NT2/D1 (cell line): ENCODE results near the gene PRSS48.

Experiments used
- DNase-seq: peaks from one replicate; pipeline ENCODE4 v3.0.0-alpha.2; 2011; ENCODE audit warnings: low read depth, low spot score
- H3K27me3 ChIP-seq: 2 replicates; pipeline ENCODE4 v1.6.0; 2011; ENCODE audit warnings: mild to moderate bottlenecking; ENCODE audit not compliant: insufficient read length, insufficient read depth
- H3K36me3 ChIP-seq: 2 replicates; pipeline ENCODE4 v1.6.1; 2011; ENCODE audit warnings: mild to moderate bottlenecking, low read length, mixed read lengths; ENCODE audit not compliant: insufficient read depth, insufficient read length
- H3K4me1 ChIP-seq: 2 replicates; pipeline ENCODE4 v1.5.1; 2011; ENCODE audit not compliant: insufficient read depth, insufficient read length
- H3K4me3 ChIP-seq: 2 replicates; pipeline ENCODE4 v1.5.1; 2011; ENCODE audit warnings: low read depth; ENCODE audit not compliant: insufficient read length
- H3K9ac ChIP-seq: 2 replicates; pipeline ENCODE4 v1.6.0; 2011; ENCODE audit warnings: low read depth; ENCODE audit not compliant: insufficient read length
- H3K9me3 ChIP-seq: 2 replicates; pipeline ENCODE4 v1.5.1; 2011; ENCODE audit warnings: mild to moderate bottlenecking, low read length; ENCODE audit not compliant: insufficient read depth
- SUZ12 ChIP-seq: IDR thresholded peaks from 2 replicates; pipeline ENCODE4 v1.6.1; 2011; ENCODE audit not compliant: insufficient read length, insufficient read depth; ENCODE audit errors: extremely low read depth
- YY1 ChIP-seq: IDR thresholded peaks from 2 replicates; pipeline ENCODE4 v1.6.1; 2011; ENCODE audit not compliant: insufficient read length, insufficient read depth
- ZNF274 ChIP-seq: IDR thresholded peaks from 2 replicates; pipeline ENCODE4 v1.6.1; 2011; ENCODE audit warnings: mild to moderate bottlenecking, low read depth, low read length

Gene PRSS48

DNA sequence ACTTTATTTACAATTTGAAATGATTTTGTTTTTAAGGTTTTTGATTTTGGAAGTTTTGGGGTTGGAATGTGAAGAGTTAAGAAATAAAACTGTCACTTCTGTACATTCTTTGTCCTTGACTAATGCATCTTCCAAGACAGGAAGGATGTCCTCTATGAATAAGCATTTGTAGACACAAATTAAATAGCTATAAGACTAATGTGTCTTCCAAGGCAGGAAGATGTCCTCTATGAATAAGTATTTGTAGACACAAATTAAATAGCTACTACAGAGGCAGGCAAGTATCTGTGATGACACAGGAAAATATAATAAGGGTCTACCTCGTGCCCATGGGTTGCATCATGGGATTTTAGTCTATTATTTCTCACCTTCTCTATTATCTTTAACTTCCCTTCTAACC, 14.5 kb downstream of the PRSS48 start:
- no peaks in the 10 kb centered on the region for H3K27me3 ChIP-seq
- no peak overlapping the region for H3K4me3 ChIP-seq
- H3K9me3 ChIP-seq = no peaks in the 10 kb centered on the region
- no peaks in the 10 kb centered on the region for H3K4me1 ChIP-seq
- DNase-seq = no peak
- no peak for TF ChIP-seq SUZ12
- no peak for TF ChIP-seq ZNF274
- TF ChIP-seq YY1 = no peak
- H3K36me3 ChIP-seq = no peaks in the 10 kb centered on the region
- no peak overlapping the region for H3K9ac ChIP-seq

DNA sequence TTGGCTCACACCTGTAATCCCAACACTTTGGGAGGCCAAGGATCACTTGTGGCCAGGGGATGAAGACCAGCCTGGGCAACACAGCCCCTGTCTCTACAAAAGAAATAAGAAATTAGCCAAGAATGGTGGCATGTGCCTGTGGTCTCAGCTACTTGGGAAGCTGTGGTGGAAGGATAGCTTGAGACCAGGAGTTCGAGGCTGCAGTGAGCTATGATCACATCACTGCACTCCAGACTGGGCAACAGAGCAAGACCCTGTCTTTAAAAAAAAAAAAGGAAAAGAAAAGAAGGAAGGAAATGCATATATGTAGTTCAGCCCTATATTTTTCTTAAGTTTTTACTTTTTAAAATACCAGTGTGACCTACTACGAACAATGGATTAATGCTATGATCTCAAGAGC, 15.1 kb downstream of the PRSS48 start:
- Histone ChIP-seq H3K4me1 (no peaks in the 10 kb centered on the region), H3K27me3 (no peaks in the 10 kb centered on the region), H3K9ac (no peak overlapping the region), H3K9me3 (no peaks in the 10 kb centered on the region), H3K4me3 (no peak overlapping the region), H3K36me3 (no peaks in the 10 kb centered on the region)
- TF ChIP-seq YY1 (no peak), ZNF274 (no peak), SUZ12 (no peak)
- no peak for DNase-seq

DNA sequence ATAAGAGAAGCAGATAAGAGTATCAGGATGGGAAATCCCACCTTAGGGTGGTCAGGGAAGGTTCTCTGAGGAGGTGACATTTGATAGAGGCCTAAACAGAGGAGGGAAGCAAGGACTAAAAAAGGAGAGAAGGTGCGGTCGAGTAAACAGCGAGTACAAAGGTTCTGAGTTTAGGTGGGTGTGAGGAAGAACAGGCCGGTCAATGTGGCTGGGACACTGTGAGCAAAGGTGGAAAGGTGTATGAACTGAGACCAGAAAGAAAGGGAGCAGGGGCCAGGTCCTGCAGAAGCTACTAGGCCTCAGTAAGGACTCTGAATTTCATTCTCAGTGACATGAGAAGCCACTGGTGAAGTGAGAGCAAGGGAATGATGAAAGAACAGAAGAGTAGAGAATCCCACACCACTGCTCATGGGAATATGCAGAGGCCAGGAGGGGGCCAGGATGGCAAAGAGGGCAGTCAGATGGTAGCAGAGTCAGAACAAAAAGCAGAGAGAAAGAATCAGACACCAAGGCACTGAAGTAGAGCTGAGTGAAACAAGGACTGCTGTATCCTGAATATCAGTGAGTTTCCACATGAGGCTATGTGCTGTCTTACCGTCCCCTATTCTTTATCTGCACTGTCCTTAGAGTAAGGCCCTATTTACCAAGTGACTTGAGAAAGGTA, 18.0 kb downstream of the PRSS48 start:
- DNase-seq = no peak
- Histone ChIP-seq H3K9ac (no peak overlapping the region), H3K27me3 (no peaks in the 10 kb centered on the region), H3K36me3 (no peaks in the 10 kb centered on the region), H3K4me1 (no peaks in the 10 kb centered on the region), H3K4me3 (no peak overlapping the region), H3K9me3 (no peaks in the 10 kb centered on the region)
- TF ChIP-seq YY1 = no peak
- no peak for TF ChIP-seq SUZ12
- no peak for TF ChIP-seq ZNF274

DNA sequence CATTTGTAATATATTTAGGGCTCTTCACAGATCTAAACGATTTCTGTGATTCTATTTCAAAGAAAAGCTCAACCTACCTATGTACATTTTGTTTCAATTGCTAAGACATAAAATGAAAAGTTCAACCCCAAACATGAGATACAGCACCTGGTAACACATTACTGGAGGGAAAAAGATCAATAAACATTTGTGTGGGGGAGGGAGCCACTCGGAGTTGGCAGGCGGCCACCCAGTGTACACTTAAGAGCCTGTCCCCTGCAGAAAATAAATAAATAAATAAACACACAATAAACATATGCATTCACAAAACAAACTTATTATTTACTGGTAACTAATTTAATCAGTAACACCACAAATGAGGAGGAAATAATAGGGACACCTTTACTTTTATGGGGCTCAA, 19.3 kb downstream of the PRSS48 start:
- TF ChIP-seq YY1 = no peak
- no peak for TF ChIP-seq ZNF274
- TF ChIP-seq SUZ12 = no peak
- Histone ChIP-seq H3K4me1 (no peaks in the 10 kb centered on the region), H3K9me3 (no peaks in the 10 kb centered on the region), H3K4me3 (no peak overlapping the region), H3K36me3 (no peaks in the 10 kb centered on the region), H3K9ac (no peak overlapping the region), H3K27me3 (no peaks in the 10 kb centered on the region)
- no peak for DNase-seq

DNA sequence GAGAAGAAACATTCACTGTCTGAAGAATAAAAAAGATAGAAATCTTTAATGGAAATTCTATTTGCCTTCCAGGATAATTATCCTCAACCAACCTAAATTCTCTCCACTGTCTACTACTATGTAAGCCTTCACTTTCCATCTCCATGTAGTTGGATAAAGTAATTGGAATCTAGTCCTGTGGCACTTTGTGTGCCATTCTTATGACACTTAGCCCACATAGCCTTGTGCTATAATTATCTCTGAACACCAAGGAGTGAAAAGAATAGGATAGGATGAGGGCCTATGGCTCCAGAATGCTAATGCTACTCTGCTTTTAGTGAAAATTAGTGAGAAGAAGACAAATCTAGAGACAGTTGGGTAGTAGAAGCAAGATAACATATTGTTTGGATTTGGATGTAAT, 20.2 kb downstream of the PRSS48 start:
- Histone ChIP-seq H3K4me1 (no peaks in the 10 kb centered on the region), H3K4me3 (no peak overlapping the region), H3K9ac (no peak overlapping the region), H3K36me3 (no peaks in the 10 kb centered on the region), H3K9me3 (no peaks in the 10 kb centered on the region), H3K27me3 (no peaks in the 10 kb centered on the region)
- TF ChIP-seq YY1 (no peak), SUZ12 (no peak), ZNF274 (no peak)
- DNase-seq = no peak

DNA sequence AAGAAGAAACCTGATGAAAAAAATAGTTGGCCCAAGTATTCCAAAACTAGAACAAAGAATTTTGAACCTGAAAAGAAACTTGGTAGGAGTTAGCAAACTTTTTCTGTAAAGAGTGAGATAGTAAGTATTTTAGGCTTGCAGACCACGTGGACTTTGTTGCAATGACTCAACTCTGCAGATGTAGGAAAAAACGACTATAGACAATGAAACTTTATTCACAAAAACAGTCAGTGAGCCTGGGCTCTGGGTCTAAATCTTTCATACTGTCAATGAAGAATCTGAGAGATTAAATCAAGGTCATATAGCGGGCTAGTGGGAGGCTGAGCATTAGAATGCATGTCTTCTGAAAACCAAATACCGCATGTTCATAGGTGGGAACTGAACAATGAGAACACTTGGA, 25.5 kb downstream of the PRSS48 start:
- no peak for DNase-seq
- no peak overlapping the region for H3K9ac ChIP-seq
- no peaks in the 10 kb centered on the region for H3K4me1 ChIP-seq
- H3K36me3 ChIP-seq = peaks cover under 1% of the 10 kb centered on the region
- no peaks in the 10 kb centered on the region for H3K9me3 ChIP-seq
- TF ChIP-seq SUZ12 (no peak), ZNF274 (no peak), YY1 (no peak)
- no peak overlapping the region for H3K4me3 ChIP-seq
- H3K27me3 ChIP-seq = no peaks in the 10 kb centered on the region

DNA sequence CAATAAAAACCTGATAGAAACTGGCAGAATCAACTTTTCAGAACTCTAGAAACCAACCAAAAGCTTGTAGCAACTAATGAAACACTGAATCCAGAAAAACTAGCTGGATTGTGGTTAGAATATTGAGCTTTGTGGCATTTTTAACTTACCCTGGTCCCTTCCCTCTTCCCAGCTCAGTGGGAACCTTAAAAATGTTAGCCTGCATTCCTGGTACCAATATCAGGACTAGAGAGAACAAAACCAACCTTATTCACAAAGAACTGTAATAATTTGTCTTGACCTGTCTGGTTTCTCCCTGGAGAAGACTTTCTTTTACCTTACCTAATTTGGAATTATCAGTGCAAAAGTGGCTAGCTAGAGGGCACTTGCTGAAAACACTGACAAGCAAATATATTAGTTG, 27.3 kb downstream of the PRSS48 start:
- TF ChIP-seq YY1 (no peak), ZNF274 (no peak), SUZ12 (no peak)

DNA sequence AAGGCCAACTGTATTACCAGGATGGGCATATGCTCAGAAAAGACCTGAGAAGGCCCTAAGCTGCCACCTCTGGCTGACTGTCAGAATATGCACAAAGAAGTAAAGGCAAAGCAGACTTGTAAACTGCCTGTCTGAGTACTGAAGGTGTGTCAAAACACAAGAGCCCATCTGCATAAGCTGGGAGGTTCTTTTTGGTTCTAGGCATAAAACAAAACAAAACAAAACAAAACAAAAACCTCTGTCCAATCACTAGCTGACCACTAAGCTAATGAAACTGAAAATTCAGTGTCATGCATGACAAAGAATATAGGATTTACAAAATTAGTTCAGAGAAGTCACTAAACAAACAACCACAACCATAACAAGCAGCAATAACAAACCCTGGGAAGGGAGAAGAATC, 27.8 kb downstream of the PRSS48 start:
- H3K36me3 ChIP-seq = peaks cover 2% of the 10 kb centered on the region
- no peaks in the 10 kb centered on the region for H3K4me1 ChIP-seq
- no peak overlapping the region for H3K9ac ChIP-seq
- no peak overlapping the region for H3K4me3 ChIP-seq
- DNase-seq = no peak
- H3K27me3 ChIP-seq = no peaks in the 10 kb centered on the region
- H3K9me3 ChIP-seq = no peaks in the 10 kb centered on the region
- TF ChIP-seq ZNF274 (no peak), YY1 (no peak), SUZ12 (no peak)

More for the DNA sequence above, 27.3 kb downstream of the PRSS48 start:
- DNase-seq = no peak
- Histone ChIP-seq H3K36me3 (peaks cover 2% of the 10 kb centered on the region), H3K27me3 (no peaks in the 10 kb centered on the region), H3K4me1 (no peaks in the 10 kb centered on the region), H3K9me3 (no peaks in the 10 kb centered on the region), H3K4me3 (no peak overlapping the region), H3K9ac (no peak overlapping the region)
